ENCODE measurements around the gene HOXB4. TPM values are rescaled to one million over a fixed set of nuclear protein-coding genes. Genes with fewer than 3 reads are reported as not detected.
A peak's percentile ranks its signal among the peaks of the same experiment; 100 is the strongest.

HOXB4 gene
- total and polyA plus RNA-seq, 4 donors: 6.0 to 16.6 (median 10.0) TPM

DNA sequence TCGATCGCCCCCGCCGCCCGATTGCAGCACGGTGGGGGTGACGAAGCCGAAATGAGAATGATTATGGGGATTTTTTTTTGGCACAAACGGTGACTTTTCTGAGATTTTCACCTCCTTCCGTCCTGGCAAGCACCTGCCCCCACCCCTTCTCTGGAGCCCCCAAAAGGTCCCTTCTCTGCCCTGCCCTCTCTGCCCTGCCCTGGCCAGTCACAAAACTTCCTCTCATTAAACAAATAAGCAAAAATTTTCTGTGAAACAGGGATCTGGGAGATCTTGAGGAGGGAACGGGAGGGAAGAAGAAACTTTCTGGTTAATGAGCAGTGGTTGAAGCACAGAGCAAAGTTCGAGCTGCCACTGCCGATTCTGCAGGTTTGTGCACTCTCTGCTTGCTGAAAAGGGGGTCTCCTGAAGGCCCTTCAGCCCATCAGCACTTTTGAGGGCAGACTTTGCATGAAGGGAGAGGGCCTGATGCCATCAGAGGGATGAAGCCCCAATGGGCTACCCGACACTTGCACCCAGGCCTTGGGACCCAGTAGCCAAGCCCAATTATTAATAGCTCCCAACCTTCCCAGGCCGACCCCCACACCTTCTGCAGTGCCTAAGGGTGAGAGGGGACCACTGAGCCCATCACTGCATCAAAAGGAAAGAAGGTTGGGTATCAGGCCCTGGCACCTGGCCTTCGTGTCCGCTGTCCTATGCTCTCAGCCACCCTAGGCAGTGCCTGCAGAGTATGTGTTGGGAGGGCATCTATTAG is 38.0 kb upstream of the HOXB4 start:
- peaks cover 8% of the 10 kb centered on the region for H3K27me3 ChIP-seq (ENCODE audit: control insufficient read depth, insufficient read depth, low read length)
- WGBS (ENCODE audit: insufficient coverage): 18% methylated on average over 3 of the region's 17 CpGs
- H3K4me3 ChIP-seq (ENCODE audit: low read depth, low read length): peak overlapping the region; percentile 65
- peaks cover 65% of the 10 kb centered on the region for H3K4me1 ChIP-seq (ENCODE audit: control insufficient read depth, insufficient read depth, low read length)
- H3K36me3 ChIP-seq (ENCODE audit: control insufficient read depth, insufficient read depth, low read length): peaks cover 16% of the 10 kb centered on the region
- peak in 5 of 6 donors; percentile 8 to 39 (median 26) for DNase-seq (ENCODE audit: low read depth in 4 of 6, low spot score in 6 of 6)
- no peaks in the 10 kb centered on the region for H3K9me3 ChIP-seq (ENCODE audit: control insufficient read depth, insufficient read depth, low read length)
- H3K27ac ChIP-seq (ENCODE audit: low read depth, low read length): peak overlapping the region; percentile 99

DNA sequence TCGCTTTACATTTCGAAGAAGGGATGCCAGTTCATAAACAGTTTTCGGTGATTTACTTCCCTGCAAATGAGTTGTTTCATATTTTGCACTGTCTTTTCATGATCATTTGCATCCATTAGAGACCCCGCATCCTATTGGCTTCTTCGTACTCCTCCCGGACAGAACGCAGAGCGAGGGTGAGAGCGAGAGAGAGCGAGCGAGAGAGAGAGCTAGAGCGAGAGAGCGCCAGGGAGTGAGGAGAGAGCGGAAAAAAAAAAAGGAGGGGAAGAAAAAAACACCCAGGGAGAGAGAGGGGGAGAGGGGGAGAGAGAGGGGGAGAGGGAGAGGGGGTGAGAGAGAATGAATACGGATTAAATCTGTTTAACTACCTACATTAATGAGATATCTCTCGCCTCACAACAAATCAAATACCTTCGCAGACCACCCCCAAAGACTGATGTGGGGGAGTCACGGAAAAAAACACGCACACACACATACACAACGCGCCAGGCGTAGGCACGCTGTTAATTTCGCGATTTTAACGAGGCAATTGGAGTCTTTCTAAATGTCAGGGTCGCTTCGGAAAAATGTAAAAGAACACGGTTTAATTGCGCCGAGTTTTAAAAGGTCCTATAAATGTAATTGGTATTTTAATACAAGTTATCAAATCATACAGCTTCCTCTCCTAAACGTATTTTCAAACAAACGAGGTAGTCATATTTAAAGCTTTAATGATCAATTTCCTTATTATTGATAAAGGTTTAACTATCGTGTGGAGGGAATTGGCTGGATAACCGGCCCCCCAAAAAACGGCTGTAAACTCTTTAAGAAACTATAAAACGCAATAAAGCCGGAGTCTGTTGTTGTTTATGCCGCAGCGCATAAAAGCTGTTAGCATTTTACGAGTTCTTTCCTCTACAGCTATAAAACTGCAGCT is 37.2 kb upstream of the HOXB4 start, which contains the start of gene HOXB8:
Gene HOXB8, minus strand, starts transcription at position 246 of the 916 bp plus-strand sequence. CDS start 588 bp downstream, outside the sequence.
- H3K9me3 ChIP-seq (ENCODE audit: control insufficient read depth, insufficient read depth, low read length): no peaks in the 10 kb centered on the region
- peak in 5 of 6 donors; percentile 24 to 99 (median 87) for DNase-seq (ENCODE audit: low read depth in 4 of 6, low spot score in 6 of 6)
- peak within 1 kb of the TSS; percentile 99 for H3K27ac ChIP-seq (ENCODE audit: low read depth, low read length)
- WGBS (ENCODE audit: insufficient coverage): 0% methylated on average over 3 of the region's 41 CpGs
- H3K36me3 ChIP-seq (ENCODE audit: control insufficient read depth, insufficient read depth, low read length): peaks cover 21% of the 10 kb centered on the region
- peak within 1 kb of the TSS; percentile 65 for H3K4me3 ChIP-seq (ENCODE audit: low read depth, low read length)
- H3K4me1 ChIP-seq (ENCODE audit: control insufficient read depth, insufficient read depth, low read length): peaks cover 59% of the 10 kb centered on the region
- peaks cover 6% of the 10 kb centered on the region for H3K27me3 ChIP-seq (ENCODE audit: control insufficient read depth, insufficient read depth, low read length)

DNA sequence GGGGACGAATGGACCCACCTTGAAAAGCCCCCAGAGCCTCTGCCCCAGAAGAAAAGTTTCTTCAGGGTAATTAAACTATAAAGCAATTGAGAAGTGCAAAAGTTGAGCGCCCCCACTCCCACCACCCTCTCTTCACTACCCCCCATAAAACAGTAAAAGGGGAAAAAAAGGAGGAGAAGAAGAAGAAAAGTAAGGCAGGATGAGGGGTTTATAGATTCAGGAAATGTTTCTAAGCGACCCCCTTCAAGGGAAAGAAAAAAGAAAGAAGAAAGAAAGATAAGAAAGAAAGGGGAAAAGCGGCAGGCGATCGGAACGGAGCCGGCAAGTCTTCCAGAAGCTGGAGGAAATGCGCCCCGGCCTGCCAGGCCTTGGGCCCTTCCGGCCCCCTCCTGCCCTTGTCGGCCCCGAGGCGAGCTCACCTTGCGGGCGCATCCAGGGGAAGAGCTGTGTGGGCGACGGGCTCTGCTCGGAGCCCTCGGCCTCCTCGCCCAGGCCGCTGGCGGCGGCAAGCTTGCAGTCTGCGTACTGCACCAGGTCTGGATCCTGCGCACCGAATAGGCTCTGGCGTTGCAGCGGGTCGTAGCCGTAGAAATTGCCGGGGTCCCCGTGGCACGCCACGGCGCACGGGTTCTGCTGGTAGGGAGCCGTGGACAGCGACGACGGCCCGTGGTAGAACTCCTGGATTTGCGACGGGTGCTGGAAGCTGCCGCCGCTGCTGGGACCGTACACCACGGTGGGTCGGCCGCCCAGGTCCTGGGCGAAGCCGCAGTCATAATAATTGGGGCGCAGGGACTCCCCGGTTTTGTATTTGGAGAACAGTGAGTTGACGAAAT is 35.9 kb upstream of the HOXB4 start:
- Histone ChIP-seq H3K4me3 (ENCODE audit: low read depth, low read length) (peak overlapping the region; percentile 65), H3K27me3 (ENCODE audit: control insufficient read depth, insufficient read depth, low read length) (peaks cover 4% of the 10 kb centered on the region)
- DNase-seq (ENCODE audit: low read depth in 4 of 6, low spot score in 6 of 6): peak in 3 of 6 donors; percentile 12 to 65 (median 43)

DNA sequence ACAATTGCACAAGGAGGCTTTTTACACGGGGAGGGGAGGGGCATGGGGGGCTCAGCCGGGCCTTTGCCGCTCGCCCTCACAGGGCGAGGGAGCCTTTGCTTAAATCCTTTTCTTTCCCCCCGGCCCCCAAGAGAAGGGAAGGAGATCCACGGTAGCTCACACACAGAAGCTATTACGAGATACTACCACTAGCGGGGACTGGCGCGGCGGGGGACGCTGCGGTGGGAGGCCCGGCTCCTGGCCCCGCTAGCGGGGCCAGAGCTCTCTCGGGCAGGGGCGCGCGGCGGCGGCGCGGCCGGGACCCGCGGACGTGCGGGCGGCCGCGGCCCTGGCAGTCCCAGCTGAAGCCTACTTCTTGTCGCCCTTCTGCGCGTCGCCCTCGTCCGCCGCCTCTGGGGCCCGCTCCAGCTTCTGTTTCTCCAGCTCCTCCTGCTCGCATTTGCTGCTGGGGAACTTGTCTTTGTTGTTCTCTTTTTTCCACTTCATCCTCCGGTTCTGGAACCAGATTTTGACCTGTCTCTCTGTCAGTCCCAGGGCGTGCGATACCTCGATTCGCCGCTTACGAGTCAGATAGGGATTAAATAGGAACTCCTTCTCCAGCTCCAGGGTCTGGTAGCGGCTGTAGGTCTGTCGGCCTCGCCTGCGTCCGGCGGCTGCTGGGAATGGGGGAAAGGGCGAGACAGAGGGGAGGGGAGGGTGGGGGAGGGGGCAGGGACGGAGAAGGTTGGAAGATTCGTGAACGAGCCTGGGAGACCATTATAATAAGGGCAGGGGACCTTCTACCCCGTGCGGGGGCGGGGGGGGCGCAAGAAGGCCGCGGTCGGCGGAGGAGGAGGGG is 34.9 kb upstream of the HOXB4 start:
- Histone ChIP-seq H3K36me3 (ENCODE audit: control insufficient read depth, insufficient read depth, low read length) (peaks cover 21% of the 10 kb centered on the region), H3K4me3 (ENCODE audit: low read depth, low read length) (peak overlapping the region; percentile 65), H3K4me1 (ENCODE audit: control insufficient read depth, insufficient read depth, low read length) (peaks cover 53% of the 10 kb centered on the region), H3K27ac (ENCODE audit: low read depth, low read length) (peak overlapping the region; percentile 99), H3K27me3 (ENCODE audit: control insufficient read depth, insufficient read depth, low read length) (peaks cover 2% of the 10 kb centered on the region), H3K9me3 (ENCODE audit: control insufficient read depth, insufficient read depth, low read length) (no peaks in the 10 kb centered on the region)
- peak in 2 of 6 donors; percentile 73 to 82 for DNase-seq (ENCODE audit: low read depth in 4 of 6, low spot score in 6 of 6)
- WGBS (ENCODE audit: insufficient coverage): 0% methylated on average over 56 of the region's 67 CpGs

More for the DNA sequence above, 35.9 kb upstream of the HOXB4 start:
- peaks cover 21% of the 10 kb centered on the region for H3K36me3 ChIP-seq (ENCODE audit: control insufficient read depth, insufficient read depth, low read length)
- H3K9me3 ChIP-seq (ENCODE audit: control insufficient read depth, insufficient read depth, low read length): no peaks in the 10 kb centered on the region
- peak overlapping the region; percentile 99 for H3K27ac ChIP-seq (ENCODE audit: low read depth, low read length)
- H3K4me1 ChIP-seq (ENCODE audit: control insufficient read depth, insufficient read depth, low read length): peaks cover 55% of the 10 kb centered on the region
- WGBS (ENCODE audit: insufficient coverage): under 1% methylated on average over 53 of the region's 55 CpGs

DNA sequence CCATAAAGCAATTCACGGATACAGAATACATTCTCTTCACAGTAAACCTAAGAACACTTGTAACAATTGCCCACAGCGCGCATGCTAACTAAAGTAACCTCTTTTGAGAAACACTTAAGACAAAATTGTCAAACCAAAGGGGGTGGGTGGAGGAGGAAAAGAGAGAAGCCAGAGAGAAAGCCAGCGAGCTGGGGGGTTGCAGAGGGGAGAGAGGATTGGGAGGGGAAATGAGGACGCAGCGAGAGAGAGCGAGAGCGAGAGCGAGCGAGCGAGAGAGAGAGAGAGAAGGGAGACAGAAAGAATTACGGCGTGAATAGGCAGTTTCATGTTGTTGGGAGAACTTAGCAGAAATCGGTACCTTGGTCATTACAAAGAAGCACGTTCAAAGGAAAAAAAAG is 34.3 kb upstream of the HOXB4 start:
- Histone ChIP-seq H3K9me3 (ENCODE audit: control insufficient read depth, insufficient read depth, low read length) (no peaks in the 10 kb centered on the region), H3K36me3 (ENCODE audit: control insufficient read depth, insufficient read depth, low read length) (peaks cover 21% of the 10 kb centered on the region), H3K27me3 (ENCODE audit: control insufficient read depth, insufficient read depth, low read length) (peaks cover 2% of the 10 kb centered on the region), H3K4me1 (ENCODE audit: control insufficient read depth, insufficient read depth, low read length) (peaks cover 47% of the 10 kb centered on the region), H3K4me3 (ENCODE audit: low read depth, low read length) (peak overlapping the region; percentile 65), H3K27ac (ENCODE audit: low read depth, low read length) (peak overlapping the region; percentile 99)
- 0% methylated on average over 12 of the region's 15 CpGs for WGBS (ENCODE audit: insufficient coverage)
- DNase-seq (ENCODE audit: low read depth in 4 of 6, low spot score in 6 of 6): peak in 2 of 6 donors; percentile 69 to 84

DNA sequence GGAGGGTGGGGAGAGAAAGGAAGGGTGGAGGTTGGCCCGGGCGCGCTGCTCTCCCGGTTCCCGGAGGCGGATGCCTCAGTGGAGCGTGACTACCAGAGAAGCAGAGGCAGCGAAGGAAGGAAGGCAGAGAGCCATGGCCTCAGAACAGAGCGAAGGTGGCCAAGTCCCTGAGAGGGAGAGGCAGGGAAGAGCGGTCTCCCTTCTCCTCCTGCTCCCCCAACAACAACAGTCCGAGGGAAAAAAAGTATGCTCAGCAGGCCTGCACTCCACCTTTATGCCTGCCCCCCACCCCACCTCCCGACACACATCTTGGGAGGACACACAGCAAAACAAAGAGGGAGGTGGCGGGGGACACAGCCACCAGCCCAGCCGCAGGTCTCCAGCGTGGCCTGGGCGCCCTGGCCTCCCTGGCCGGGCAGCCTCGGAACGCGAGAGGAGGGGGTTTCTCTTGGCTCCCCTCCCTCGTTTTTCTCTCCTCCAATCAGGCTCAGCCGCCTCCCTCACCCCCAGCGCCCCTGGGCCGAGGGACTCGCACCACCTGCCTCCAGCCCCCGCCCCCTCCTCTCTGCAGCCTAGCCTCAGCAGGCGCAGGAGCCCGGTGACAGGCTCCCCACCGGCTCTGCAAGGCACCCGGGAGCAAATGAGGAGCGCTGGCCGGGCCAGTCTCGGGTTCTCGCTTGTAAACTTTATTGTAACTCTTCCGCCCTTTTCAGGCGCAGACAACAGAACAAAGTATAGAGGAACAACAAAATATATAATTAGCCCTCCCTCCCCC is 33.7 kb upstream of the HOXB4 start:
- peaks cover 46% of the 10 kb centered on the region for H3K4me1 ChIP-seq (ENCODE audit: control insufficient read depth, insufficient read depth, low read length)
- H3K9me3 ChIP-seq (ENCODE audit: control insufficient read depth, insufficient read depth, low read length): no peaks in the 10 kb centered on the region
- peaks cover 2% of the 10 kb centered on the region for H3K27me3 ChIP-seq (ENCODE audit: control insufficient read depth, insufficient read depth, low read length)
- peaks cover 21% of the 10 kb centered on the region for H3K36me3 ChIP-seq (ENCODE audit: control insufficient read depth, insufficient read depth, low read length)
- DNase-seq (ENCODE audit: low read depth in 4 of 6, low spot score in 6 of 6): peak in 2 of 6 donors; percentile 82 to 97
- 2% methylated on average over 33 of the region's 36 CpGs for WGBS (ENCODE audit: insufficient coverage)
- peak overlapping the region; percentile 65 for H3K4me3 ChIP-seq (ENCODE audit: low read depth, low read length)
- peak overlapping the region; percentile 99 for H3K27ac ChIP-seq (ENCODE audit: low read depth, low read length)

DNA sequence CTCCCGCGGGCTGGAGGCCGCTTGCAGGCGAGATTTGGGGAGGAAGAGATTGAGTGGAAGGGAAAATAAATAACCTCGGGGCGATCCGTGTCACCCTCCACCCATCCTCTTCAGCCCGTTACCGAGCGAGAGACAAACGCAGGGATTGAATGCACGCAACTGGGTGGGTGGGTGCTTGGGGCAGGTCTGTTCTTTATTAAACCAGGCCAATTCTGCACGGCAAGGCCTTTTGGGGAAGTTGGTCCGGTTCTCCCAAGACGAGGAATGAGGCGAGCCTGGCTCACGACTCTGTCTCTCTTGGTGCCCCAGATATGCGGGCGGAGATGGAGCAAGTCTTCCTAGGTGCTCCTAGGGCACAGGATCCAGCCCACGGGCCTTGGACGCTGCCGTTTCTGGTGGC is 33.1 kb upstream of the HOXB4 start:
- peak overlapping the region; percentile 65 for H3K4me3 ChIP-seq (ENCODE audit: low read depth, low read length)

More for the DNA sequence above, 33.1 kb upstream of the HOXB4 start:
- WGBS (ENCODE audit: insufficient coverage): 0% methylated on average over 14 of the region's 22 CpGs
- no peaks in the 10 kb centered on the region for H3K9me3 ChIP-seq (ENCODE audit: control insufficient read depth, insufficient read depth, low read length)
- DNase-seq (ENCODE audit: low read depth in 4 of 6, low spot score in 6 of 6): no peak
- no peaks in the 10 kb centered on the region for H3K27me3 ChIP-seq (ENCODE audit: control insufficient read depth, insufficient read depth, low read length)
- H3K4me1 ChIP-seq (ENCODE audit: control insufficient read depth, insufficient read depth, low read length): peaks cover 44% of the 10 kb centered on the region
- H3K27ac ChIP-seq (ENCODE audit: low read depth, low read length): peak overlapping the region; percentile 99
- H3K36me3 ChIP-seq (ENCODE audit: control insufficient read depth, insufficient read depth, low read length): peaks cover 21% of the 10 kb centered on the region

Measured in spinal cord (tissue), 10 donors.